Urinary bladder (tissue), 4 donors: ENCODE results near the gene XKRX. TPM values are rescaled to one million over a fixed set of nuclear protein-coding genes. Genes with fewer than 3 reads are reported as not detected.

Experiments used
- DNase-seq: peaks from one replicate; pipeline ENCODE4 v3.0.0-alpha.2; 2015; ENCODE audit errors: extremely low spot score
- H3K27ac ChIP-seq: one replicate; pipeline ENCODE4 v1.5.1; 2013; ENCODE audit warnings: low read depth, mild to moderate bottlenecking, moderate library complexity
- H3K36me3 ChIP-seq: one replicate; pipeline ENCODE4 v1.6.1; 2013; ENCODE audit warnings: mild to moderate bottlenecking, moderate library complexity; ENCODE audit not compliant: insufficient read depth
- H3K4me1 ChIP-seq: one replicate; pipeline ENCODE4 v1.6.1; 2013; ENCODE audit warnings: mild to moderate bottlenecking, moderate library complexity; ENCODE audit not compliant: insufficient read depth
- H3K4me3 ChIP-seq: one replicate; pipeline ENCODE4 v1.5.1; 2013; ENCODE audit warnings: low read depth, low read length
- WGBS: extraction: QIAGEN DNeasy Blood & Tissue Kit; methylation state at CpG from one replicate; pipeline ENCODE4 v1.1.7; 2013; 5-methylcytosine and 5-hydroxymethylcytosine counted together
- polyA plus RNA-seq: library from polyadenylated mRNA; stranded (reverse); fragments of 200-250 nt; gene quantifications from one replicate; pipeline ENCODE4 v1.2.3, GENCODE V29; 2013
- total RNA-seq: library from RNA; depleted of rRNA; stranded (reverse); fragments of >200 nt; gene quantifications from one replicate; pipeline ENCODE4 v1.2.3, GENCODE V29; 2014
- donor health status: healthy with polysubstance abuse.
- donor health status: healthy.

The XKRX gene
- total RNA-seq = 0.63 TPM
- polyA plus RNA-seq = 0.30 TPM

DNA sequence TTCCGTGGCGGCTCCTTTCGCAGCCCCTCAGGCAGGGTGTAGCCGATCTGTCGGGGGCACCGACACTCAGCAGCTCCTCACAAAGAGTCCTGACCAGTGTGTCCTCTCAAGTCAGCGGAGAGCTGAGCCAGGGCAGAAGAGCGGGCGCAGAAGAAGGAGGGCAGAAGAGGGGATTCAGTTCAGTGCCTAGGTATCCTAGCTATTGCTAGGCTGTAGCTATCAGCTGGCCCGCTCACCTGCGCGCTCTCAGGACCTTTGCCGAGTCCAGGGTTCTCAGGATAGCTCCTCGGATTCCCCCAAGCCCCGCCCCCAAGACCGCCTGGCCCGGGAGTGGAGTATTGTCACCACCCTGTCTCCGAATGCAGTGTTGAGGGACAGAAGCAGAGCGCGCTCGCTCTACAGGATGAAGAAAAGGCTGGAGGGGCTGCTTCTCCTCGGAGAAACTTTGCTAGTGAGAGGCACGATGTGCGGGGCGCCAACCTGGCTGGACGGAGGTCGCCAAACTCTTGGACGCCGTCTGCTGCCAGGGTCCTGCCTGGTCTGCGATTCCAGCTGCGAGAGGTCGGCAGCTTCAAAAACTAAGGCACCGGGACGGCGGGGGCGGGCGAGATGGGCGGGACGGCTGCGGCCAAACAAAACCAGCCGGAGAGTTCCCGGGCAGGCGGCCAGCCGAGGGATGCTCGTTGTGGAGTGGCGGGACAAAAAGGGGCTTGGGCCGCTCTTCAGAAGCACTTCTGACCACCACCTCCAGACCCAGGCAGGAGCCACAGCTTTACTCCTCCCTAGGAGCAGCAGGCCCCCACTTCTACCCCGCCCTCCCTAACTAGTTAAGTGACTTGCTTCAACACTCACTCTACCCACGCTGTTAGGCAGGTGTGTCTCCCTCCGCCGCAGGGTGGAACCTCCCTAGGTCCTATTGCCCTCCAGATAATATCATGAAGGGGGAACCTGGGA is at the start of gene XKRX:
TSS of gene XKRX (minus strand) at position 258 of the 954 bp plus-strand sequence. CDS start 613 bp downstream, outside the sequence.
- WGBS = 1% methylated on average over 51 of the region's 51 CpGs
- peak within 1 kb of the TSS; percentile 48 for H3K4me3 ChIP-seq
- H3K4me1 ChIP-seq = no peaks in the 10 kb centered on the region
- DNase-seq = no peak
- no peaks in the 10 kb centered on the region for H3K36me3 ChIP-seq
- no peak within 1 kb of the TSS for H3K27ac ChIP-seq

DNA sequence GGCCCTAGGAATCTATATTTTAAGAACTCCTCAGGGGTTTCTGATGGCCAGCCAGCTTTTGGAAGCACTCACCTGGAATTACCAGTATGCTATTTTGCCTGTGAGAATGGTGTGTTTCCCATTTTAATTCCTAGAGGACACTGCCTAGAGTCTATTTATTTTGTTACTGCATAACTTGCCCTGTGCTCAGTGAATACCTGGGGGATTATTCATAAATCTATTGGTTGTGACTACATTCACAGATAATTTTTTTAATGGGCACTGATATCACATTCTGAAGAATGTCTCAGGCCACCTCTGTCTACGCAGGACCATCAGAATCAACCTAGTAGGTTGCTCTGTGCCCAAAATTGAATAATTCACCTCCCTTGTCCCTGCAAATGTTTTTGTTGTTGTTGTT is 47.5 kb upstream of the XKRX start:
- Histone ChIP-seq H3K27ac (no peak overlapping the region), H3K4me1 (no peaks in the 10 kb centered on the region), H3K4me3 (no peak overlapping the region), H3K36me3 (no peaks in the 10 kb centered on the region)
- WGBS = 95% methylated on average over 1 of the region's 1 CpG
- DNase-seq = no peak

DNA sequence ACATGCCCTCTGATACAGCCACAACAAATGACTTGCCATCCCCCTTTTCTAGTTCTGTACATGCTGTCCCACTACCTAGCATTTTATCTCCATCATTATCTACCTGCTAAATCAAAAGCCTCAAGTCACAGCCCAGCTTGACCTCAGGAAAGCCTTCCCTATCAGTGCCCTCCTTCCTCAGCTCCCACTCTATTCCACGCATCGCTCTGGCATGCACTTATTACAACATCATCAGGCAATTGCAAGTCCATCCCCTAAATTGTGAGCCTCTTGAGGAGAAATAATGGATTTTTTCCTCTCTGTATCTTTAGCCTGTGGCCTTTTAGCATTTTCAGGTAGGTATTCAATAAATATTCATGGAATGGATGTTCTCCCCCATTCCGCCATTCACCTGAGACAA is 46.5 kb upstream of the XKRX start:
- H3K36me3 ChIP-seq = no peaks in the 10 kb centered on the region
- no peaks in the 10 kb centered on the region for H3K4me1 ChIP-seq
- H3K27ac ChIP-seq = no peak overlapping the region
- DNase-seq = no peak
- 94% methylated on average over 3 of the region's 3 CpGs for WGBS
- H3K4me3 ChIP-seq = no peak overlapping the region

DNA sequence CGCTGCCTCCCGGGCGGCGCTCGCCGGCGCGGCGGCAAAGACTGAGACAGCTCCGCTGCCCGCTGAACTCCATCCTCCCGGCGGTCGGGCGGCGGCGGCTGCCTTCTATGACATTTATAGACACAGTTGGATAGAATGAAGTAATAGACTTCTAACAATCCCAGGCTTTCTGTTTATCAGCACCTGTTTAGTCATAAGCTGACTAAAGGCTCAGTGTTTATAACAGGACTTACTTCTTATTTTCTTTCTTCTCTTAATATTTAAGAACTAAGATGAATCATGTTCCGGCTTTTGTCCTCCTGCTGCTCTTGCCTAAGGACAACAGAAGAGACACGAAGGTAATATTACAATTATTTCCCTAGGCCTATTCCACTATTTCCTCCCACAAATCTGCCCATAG is 44.7 kb upstream of the XKRX start:
- Histone ChIP-seq H3K4me3 (no peak overlapping the region), H3K27ac (no peak overlapping the region), H3K36me3 (no peaks in the 10 kb centered on the region), H3K4me1 (no peaks in the 10 kb centered on the region)
- WGBS = 96% methylated on average over 10 of the region's 19 CpGs
- DNase-seq = no peak

DNA sequence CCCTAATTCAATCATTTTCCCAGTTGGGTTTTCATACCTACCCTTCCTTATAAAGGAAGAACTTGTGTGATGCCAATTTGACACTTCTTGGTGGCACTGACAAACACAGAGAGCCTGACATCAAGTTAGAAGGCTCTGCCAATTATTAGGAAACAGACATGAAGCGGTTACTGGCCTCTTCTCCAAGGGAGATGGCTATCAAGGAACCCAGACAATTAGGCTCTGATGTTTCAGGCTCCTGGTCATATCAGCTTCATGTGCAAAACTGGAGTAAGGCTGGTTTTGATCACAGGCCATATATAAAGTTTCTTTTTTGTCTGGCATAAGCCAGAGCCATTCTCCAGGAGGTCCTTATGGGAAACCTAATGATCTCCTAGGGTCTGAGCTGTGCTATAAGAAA is 41.2 kb upstream of the XKRX start:
- H3K4me1 ChIP-seq = no peaks in the 10 kb centered on the region
- no peak overlapping the region for H3K4me3 ChIP-seq
- H3K36me3 ChIP-seq = no peaks in the 10 kb centered on the region
- 91% methylated on average over 1 of the region's 1 CpG for WGBS
- DNase-seq = no peak
- H3K27ac ChIP-seq = no peak overlapping the region

DNA sequence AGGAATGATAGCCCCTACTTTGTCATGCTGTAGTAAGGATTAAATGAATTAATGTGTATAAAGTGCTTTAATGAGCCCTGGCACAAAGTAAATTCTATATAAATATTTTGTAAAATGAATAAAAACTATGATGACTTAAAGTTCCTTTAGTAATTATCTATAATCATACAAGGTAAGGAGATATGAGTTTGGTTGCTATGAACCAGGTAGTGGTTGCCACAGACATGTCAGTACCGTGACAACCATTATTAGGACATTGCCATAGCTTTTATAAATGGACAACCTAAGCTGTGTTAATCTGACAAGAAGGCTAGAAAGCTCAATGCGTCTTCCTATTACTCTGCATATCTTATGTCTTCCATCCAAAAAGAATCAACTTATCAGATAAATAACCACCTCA is 40.7 kb upstream of the XKRX start, which contains the start of gene ARL13A:
TSS of gene ARL13A (plus strand) at position 301 of the 400 bp plus-strand sequence. CDS start 3,982 bp downstream, outside the sequence.
- WGBS = 86% methylated on average over 2 of the region's 2 CpGs
- H3K27ac ChIP-seq = no peak within 1 kb of the TSS

DNA sequence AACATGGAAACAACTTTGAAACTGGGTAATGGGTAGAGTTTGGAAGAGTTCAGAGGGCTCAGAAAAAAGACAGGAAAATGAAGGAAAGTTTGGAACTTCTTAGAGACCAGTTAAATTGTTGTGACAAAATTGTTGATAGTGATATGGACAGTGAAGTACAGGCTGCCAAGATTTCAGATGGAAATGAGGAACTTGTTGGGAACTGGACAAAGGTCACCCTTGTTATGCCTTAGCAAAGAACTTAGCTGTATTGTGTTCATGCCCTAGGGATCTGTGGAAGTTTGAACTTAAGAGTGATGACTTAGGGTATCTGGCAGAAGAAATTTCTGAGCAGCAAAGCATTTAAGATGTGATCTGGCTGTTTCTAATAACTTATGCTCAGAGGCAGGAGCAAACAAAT is 35.6 kb upstream of the XKRX start:
- no peak overlapping the region for H3K27ac ChIP-seq
- H3K36me3 ChIP-seq = no peaks in the 10 kb centered on the region
- DNase-seq = no peak
- H3K4me3 ChIP-seq = no peak overlapping the region
- no peaks in the 10 kb centered on the region for H3K4me1 ChIP-seq

More for the DNA sequence above, 40.7 kb upstream of the XKRX start, which contains the start of gene ARL13A:
- Histone ChIP-seq H3K4me3 (no peak within 1 kb of the TSS), H3K36me3 (no peaks in the 10 kb centered on the region), H3K4me1 (no peaks in the 10 kb centered on the region)
- no peak for DNase-seq

DNA sequence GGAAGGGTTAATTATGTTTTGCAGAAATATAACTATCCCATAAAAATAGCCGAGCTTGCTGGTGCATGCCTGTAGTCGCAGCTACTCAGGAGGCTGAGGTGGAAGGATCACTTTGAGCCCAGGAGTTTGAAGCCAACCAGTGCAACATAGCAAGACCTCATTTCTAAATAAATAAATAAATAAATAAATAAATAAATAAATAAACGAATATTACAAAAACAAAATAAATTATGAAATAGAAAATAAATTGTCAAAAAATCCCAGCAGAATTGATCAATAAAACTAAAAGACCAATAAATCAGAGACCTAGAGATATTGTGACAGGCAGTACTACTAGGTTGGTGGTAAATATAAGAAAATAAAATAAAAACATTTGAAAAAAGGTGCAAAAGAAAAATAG is 34.1 kb upstream of the XKRX start:
- Histone ChIP-seq H3K4me3 (no peak overlapping the region), H3K36me3 (no peaks in the 10 kb centered on the region), H3K4me1 (no peaks in the 10 kb centered on the region), H3K27ac (no peak overlapping the region)
- DNase-seq = no peak
- 83% methylated on average over 3 of the region's 3 CpGs for WGBS

DNA sequence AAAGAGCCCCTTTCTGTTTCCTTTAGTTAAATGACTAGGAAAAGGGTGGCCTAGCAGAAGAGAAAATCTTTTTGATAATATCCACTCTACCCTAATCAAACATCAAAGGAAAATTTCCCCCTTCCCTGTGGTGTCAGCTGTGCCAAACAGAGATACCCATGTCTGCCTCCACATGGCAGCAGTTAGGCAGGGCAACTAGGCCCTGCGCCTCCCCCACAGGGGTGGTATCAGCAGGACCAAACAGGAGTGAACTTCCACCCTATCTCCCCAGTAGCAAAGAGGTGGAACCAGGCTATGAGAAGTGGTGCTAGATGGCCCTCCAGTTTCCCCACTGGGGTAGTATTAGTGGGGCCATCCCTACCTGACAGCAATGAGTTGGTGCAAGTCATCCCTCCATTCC is 19.8 kb upstream of the XKRX start:
- no peaks in the 10 kb centered on the region for H3K36me3 ChIP-seq
- DNase-seq = no peak
- 95% methylated on average over 1 of the region's 1 CpG for WGBS
- no peak overlapping the region for H3K4me3 ChIP-seq
- no peak overlapping the region for H3K27ac ChIP-seq
- H3K4me1 ChIP-seq = no peaks in the 10 kb centered on the region

DNA sequence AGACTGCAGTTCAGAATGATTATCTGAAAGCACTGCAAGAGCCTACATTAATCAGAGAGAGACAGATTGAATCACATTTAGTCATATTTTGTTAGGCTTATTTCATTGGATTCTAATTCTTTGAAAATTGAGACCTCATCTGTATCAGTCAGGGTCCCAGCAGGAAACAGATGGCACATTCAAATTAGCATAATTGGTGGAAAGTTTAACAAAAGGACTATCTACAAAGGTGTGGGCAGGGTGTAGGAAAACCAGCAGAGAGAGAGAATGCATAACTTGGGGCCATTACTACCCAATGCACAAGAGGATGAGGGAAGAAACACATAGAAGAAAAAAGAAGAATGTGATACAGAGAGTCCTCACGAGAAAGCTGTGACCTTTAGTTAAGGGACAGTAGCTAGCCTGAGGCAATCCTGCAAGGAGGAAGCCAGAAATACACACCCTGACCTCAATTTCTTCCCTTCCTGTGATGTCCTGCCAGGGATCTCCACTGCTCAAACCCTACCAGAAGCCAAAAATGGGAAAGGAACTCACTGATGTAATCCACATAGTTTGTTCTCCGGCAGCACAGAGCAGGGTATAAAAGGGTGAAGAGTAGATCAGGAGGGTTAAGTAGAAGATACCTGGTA is 17.7 kb upstream of the XKRX start:
- Histone ChIP-seq H3K36me3 (no peaks in the 10 kb centered on the region), H3K27ac (no peak overlapping the region), H3K4me3 (no peak overlapping the region), H3K4me1 (no peaks in the 10 kb centered on the region)
- no peak for DNase-seq
- 34% methylated on average over 2 of the region's 2 CpGs for WGBS

DNA sequence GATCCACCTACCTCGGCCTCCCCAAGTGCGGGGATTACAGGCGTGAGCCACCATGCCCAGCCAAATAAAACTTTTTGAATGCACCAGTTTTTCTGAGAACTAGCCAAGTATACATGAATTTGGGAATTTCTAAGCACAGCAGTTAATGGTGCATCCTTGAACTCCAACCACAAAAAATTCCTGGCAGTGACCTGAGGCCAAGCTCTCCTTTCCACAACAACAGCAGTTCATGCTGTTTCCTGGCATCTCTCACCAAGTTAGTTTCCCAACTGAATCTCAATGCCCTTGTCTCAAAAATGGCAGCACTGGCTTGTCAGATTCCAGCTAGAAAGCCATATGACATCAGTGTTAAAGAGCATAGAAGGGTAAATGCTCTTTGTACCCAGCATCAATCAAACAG is 15.9 kb upstream of the XKRX start:
- no peak overlapping the region for H3K4me3 ChIP-seq
- H3K4me1 ChIP-seq = no peaks in the 10 kb centered on the region
- H3K36me3 ChIP-seq = no peaks in the 10 kb centered on the region
- H3K27ac ChIP-seq = no peak overlapping the region
- DNase-seq = no peak
- 92% methylated on average over 3 of the region's 3 CpGs for WGBS

DNA sequence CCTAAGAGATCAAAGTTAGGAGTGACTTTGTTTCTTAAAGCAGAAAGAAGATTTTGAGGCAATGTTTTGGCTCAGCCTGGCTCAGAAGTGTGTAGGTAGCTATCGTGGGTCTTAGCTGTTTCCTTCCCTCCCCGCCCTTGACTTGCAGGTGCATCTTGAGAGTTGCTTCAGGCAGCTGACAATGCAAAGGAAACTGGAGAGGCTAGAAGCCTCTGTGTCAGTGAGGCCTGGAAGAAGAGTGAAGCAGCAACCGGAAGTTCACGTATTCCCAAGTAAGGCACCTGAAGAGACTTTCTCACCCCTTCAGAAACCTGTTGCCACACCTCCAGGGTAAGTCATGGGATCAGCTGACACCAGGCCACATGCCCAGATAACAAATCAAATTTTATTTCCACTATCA is 10.6 kb upstream of the XKRX start:
- Histone ChIP-seq H3K27ac (no peak overlapping the region), H3K4me1 (no peaks in the 10 kb centered on the region), H3K36me3 (no peaks in the 10 kb centered on the region), H3K4me3 (no peak overlapping the region)
- 65% methylated on average over 4 of the region's 4 CpGs for WGBS
- DNase-seq = no peak

DNA sequence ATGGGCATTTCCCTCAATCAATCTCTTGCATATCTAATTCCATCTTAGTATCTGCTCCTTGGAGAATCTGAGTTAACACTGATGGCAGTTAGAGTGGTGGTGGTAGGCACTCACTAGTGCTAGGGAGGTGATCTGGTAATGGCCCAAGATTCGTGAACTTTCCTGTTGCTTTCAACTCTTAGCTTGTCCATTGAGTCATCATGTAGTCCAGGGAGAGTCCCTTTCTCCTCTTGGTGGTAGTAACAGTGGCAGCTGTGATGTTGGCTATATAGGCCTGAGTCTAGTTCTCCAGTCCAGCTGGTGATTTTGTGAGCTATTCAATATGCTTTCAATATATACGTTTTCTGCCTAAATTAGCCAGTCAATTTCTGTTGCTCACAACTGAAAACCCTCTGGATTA is 7.0 kb upstream of the XKRX start:
- no peak overlapping the region for H3K27ac ChIP-seq
- H3K4me1 ChIP-seq = no peaks in the 10 kb centered on the region
- WGBS = 77% methylated on average over 2 of the region's 2 CpGs
- H3K4me3 ChIP-seq = no peak overlapping the region
- no peak for DNase-seq
- no peaks in the 10 kb centered on the region for H3K36me3 ChIP-seq

DNA sequence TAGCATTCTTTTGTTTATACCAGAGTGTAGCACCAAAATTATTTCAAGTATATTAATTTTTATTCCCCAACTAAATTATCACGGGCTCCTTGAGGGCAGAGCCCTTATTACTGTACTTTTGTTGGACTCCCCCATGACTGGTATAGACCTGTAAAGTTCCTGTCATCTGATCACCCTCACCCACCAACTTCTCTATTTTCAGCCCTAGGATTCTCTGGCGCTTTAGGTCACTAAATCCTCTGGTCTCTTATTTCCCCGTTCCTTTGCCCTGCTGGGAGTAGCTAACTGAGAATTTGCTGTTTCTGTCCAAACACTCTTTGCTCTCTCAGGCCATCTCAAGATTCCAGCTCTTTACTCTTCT is 3.2 kb upstream of the XKRX start:
- DNase-seq = no peak
- WGBS = 90% methylated on average over 3 of the region's 3 CpGs
- H3K36me3 ChIP-seq = no peaks in the 10 kb centered on the region
- no peak overlapping the region for H3K4me3 ChIP-seq
- H3K4me1 ChIP-seq = no peaks in the 10 kb centered on the region
- H3K27ac ChIP-seq = no peak overlapping the region
